ENCODE results near the gene ELFN1. TPM values are rescaled to one million over a fixed set of nuclear protein-coding genes. Genes with fewer than 3 reads are reported as not detected.
A peak's percentile ranks its signal among the peaks of the same experiment; 100 is the strongest.

The ELFN1 gene
- 13.7 TPM for polyA plus RNA-seq (2013, experiment 1 of 2; ENCODE audit: insufficient read length)
- polyA plus RNA-seq (2013, experiment 2 of 2; ENCODE audit: insufficient read length): 13.8 TPM

DNA sequence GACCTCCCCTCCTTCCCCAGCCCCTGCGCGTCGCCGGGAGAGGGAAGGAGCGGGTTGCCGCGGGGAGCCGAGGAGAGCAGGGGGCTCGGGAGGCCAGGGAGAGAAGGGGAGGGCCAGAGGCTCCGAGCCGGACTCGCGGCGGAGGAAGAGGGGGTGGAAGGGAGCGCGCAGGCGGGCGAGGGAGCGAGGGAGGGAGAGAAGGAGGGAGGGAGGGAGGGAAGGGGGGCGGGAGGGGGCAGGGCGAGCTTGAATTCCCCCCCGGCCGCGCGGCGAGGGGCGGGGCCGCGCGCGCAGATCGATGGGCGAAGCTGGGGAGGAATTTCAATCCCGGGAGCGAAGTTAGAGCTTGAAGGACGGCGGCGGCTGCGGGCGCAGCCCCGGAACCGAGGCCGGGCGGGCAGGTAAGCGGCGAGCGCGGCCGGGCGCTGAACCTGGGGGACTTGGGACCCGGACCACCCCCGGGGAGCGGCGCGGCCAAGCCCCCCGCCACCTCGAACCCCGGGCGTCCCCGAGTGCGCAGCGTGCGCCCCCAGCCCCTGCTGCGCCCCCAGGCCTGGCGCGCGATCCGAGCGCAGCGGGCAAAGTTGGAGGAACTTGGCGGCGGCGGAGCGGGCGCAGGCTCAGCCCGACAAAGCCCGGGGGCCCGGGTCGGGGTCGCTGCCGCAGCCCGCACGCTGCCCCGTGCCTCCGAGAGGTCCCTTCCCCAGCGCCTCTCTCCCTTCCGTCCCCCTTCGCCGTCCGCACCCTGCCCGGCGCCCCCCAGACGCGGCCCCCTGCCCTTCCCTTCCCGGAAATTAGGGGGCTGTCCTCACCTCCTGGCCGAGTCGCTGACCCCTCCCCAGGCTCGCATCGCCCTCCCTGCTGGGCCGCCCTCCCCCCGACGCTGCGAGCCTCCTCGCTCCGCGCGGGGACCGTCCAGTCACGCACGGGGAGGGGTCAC, at the start of gene ELFN1:
ELFN1 (plus strand) TSS at position 324 of the 940 bp plus-strand sequence. CDS start 74,320 bp downstream, outside the sequence.
- DNase-seq: peak; percentile 84

DNA sequence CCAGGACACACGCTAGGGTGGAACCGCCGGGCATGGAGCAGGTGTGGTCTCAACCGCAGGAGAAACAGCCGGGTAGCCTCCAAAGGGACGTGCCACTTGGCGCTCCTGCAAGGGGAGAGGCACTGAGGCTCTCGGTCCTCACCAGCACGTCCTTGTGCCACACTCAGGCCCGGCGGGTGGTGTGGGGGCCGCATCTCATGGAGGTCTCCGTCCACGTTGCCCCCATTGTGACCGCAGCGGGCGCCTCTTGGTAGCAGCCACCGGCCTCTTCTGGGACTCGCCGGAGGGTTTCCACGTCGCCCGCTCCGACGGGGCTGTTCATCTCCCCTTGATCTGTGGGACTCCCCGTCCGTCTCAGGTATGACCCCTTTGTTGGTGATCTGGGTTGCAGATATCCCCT, 49.2 kb upstream of the ELFN1 start:
- DNase-seq: no peak

DNA sequence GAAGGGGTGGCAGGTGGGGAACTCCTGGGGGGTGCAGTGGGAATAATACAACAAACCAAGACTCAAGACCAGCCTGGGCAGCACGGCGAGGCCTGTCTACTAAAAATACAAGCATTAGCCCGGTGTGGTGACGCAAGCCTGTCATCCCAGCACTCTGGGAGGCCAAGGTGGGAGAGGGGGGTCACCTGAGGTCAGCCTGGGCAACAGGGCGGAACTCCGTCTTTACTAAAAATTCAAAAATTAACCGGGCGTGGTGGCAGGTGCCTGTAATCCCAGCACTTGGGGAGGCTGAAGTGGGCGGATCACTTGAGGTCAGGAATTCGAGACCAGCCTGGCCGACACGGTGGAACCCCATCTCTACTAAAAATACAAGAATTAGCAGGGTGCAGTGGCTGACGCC, 48.4 kb upstream of the ELFN1 start:
- DNase-seq: no peak

DNA sequence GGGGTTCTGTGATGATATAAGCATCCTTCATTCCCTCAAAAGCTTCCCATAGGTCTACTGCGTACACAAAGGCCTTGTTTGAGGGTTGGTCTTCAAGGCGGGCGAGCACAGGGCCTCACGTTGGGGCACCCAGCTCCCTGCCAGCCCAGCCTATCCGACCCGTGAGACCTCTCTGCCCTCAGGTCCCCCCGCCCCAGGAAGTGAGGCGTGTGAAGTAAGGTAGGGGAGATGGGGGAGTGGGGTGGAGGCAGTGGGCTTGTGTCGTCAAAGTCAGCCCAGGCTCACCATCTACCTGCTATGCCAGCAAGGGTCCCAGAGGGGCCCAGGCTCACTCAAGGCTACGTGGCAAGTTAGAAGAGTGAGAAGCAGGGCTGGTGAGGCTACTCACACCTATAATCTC, 47.6 kb upstream of the ELFN1 start:
- DNase-seq: no peak

DNA sequence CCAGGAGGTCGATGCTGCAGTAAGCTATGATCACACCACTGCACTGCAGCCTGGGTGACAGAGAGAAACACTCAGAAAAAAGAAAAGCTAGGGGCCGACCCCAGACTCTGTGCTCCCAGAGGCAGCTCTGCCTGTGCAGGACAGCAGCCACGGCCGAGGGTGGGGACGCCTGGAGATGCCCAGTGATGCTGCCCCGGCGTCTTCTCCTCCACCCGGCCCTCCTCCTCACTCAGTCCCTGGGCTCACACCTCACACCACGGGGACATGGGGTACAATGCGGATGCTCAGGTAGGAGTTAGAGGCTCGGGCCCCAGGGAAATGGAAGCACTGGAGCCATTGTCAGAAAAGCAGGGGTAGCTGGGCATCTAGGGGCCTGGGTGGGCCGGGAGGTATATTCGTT, 46.3 kb upstream of the ELFN1 start:
- no peak for DNase-seq

DNA sequence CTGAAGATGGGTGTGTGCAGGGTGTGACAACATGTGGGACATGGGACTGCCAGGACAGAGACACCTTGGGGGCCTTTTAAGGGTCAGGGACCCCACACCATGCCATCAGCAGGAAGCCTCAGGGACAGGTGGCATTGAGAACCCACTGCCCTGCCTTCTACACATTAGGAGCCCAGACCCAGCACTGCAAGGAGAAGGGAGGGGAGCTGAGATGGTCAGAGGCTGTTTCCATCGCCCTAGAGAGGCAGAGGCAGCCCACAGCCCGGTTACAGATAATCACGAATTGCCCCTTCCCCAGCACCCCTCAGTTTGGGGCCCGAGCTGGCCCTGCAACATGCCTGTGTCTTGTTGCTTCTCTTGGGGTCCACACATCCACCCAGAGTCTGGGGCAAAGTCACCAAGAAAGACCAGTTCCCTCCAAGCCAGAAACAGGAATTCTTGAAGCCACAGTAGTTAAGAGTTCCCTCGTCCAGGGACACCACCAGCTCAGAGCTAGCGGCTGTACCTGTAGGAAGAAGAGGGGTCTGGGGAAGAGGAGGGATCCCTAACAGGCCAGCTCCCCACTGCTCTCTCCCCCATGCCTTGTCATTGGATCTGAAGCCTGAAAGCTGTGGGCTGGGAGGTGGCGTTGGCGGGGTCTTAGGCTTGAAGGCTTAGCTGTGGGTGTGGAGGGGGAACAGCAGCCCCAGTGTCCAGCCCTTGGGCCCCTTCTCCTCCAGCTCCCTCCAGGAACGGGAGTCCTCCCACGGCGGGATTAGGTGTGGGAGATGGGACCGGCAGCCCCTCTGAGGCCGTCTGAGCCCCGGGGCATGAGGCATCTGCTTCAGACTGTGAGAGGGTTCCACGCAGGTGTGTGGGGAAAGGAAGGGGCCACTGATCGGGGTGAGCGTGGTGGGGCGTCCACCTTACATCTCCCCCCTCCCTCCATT, 44.8 kb upstream of the ELFN1 start:
- DNase-seq: no peak

DNA sequence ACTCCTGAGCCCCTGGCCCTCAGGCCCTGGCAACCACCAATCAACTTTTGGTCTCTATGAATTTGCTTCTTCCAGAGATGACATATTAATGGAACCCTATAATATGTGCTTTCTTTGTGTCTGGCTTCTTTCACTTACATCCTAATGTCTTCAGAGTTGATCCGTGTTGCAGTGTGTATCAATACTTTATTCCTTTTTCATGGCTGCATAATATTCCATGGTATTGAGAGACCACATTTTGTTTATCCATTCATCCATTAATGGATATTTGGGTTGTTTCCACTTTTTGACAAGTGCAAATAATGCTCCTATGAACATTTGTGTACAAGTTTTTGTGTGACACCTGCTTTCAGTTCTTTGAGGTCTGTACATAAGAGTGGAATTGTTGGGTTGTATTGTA, 43.3 kb upstream of the ELFN1 start:
- no peak for DNase-seq

DNA sequence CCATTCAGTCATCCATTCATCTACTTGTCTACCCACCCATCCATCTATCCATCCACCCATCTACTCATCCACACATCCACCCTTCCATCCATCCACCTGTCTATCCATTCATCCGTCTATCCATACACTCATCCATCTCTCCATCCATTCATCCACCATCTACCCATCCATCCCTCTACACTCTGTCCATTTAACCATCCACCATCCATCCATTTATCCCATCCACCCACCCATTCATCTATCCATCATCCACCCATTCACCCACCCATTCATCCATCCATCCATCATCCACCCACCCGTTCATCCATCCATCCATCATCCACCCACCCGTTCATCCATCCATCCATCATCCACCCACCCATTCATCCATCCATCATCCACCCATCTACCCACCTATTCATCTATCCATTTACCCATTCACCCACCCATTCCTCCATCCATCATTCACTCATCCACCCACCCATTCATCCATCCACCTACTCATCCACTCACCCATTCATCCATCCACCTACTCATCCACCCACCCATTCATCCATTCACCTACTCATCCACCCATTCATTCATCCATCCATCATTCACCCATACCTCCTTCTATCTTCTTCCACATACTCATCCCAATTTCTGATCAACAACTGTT, 39.3 kb upstream of the ELFN1 start:
- DNase-seq: no peak

DNA sequence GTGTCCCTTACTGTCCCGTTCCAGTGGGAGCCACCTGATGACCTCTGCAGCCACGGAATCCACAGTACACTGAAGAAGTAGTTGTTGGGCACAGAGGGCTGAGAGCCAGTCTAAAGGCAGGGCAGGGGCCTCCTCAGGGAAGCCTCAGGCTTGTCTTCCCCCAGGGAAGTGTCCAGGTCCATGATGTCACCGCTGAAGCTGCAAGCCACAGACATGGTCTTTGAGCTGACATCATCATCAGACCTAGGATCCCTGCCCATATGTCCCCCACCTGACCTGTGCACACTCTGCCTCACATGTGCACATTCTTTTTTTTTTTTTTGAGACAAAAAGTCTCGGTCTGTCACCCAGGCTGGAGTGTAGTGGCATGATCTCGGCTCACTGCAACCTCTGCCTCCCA, 38.4 kb upstream of the ELFN1 start:
- no peak for DNase-seq

DNA sequence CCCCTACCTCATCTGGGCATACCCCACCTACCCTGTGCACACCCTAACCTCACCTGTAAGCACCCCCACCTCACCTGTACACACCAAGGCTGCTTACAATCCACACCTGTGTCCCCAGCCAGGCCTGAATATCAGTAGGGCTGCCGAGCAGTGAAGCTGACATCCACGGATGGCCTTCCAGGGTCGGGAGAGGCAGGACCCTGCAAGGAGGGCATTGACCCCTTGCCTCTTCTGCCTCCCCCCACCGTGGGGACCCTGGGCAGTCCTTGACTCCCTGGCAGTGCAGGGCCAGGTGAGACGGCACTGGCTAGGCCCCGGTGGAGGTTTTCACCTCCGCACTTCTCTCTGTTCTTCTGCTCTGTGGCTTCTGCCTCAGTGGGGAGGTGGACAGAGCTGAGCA, 37.6 kb upstream of the ELFN1 start:
- DNase-seq: no peak

DNA sequence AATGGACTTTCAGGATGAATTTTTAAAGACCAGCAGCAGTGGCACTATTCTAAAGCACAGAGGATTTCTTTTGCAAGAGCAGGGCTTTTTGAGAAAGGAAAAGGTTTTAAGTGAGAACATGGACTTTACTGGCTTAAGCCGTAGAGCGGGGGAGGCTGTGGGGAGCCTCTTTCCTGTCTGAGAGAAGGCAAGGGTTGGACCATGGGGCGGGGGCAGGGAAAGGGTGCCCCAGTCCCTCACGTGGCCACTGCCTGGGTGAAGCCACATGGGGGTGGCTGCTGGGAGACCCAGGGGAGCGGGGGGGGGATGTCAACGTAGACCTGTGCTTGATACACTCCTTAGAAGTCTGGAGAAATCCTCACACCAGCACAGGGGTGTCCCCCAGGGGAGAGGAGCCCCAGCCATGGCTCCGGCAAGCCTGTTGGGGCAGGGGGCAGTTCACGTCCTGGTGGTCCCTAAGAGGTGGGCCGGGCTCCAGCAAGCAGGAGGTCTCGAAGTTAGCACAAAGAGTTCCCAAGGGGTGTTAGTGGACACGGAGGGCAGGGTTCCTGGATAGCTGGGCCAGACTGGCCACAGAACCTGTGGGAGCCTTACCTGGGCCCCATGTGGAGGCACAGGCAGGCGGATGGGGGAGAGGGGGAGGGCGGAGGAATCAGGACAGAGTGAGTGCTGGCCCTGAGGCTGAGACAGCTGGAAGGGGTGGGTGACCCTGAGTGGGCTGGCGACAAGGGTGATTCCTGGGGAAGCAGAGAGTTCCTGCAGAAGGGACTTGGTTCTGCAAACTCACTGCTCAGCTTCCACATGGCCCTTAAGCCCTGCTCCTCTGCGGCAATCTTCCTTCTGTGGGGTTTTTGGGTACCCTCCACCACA, 36.9 kb upstream of the ELFN1 start:
- no peak for DNase-seq

DNA sequence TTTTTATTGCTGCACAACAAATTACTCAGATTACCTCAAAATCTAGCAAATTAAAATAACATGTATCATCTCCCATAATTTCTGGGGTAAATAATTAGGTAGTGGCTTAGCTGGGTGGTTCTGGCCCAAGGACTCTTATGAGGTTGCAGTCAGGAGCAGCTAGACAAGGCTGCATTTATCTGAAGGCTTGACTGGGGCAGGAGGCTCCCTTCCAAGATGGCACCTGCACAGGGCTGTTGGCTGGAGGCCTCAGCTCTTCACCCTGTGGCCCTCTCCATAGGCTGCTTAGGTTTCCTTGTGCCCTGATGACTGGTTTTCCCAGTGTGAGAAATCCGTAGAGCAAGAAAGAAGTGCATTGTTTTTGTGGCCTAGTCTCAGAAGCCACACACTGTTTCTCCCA, 34.7 kb upstream of the ELFN1 start:
- no peak for DNase-seq

DNA sequence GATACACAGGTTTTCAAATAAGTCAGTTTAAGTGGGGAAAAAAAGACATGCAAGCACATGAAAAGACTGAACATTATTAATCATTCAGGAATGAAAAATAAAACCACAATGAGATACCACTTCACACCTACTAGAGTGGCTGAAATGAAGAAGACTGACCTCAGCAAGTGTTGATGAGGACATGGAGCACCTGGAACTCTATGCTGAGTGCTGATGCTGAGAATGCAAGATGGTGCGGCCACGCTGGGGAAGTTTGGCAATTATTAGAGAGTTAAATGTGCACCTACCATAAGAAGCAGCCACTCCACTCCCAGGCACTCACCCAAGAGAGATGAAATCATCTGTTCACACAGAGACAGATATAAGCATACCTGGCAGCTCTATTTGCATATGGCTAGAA, 32.9 kb upstream of the ELFN1 start:
- DNase-seq: no peak

DNA sequence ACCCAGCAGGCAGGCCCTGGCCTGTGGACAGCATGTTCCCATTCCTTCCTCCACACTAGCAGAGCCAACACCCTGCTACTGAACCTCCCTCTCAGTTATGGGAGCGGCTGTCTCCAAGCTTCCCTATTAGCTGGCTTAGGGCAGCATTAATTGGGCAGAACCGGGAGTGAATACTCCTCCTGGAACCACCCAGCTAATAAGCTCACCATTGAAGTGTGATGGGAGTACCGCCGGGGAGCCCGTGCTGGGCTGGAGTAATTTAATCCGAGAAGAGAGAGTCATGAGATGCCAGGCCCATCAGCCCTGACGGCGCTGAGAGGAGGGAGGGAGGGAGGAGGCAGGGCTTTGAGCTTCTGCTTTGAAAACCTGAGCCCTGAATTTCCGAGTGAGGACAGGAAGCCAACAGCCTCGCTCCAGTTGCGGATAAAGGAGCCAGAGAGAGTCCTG, 31.8 kb upstream of the ELFN1 start:
- no peak for DNase-seq

DNA sequence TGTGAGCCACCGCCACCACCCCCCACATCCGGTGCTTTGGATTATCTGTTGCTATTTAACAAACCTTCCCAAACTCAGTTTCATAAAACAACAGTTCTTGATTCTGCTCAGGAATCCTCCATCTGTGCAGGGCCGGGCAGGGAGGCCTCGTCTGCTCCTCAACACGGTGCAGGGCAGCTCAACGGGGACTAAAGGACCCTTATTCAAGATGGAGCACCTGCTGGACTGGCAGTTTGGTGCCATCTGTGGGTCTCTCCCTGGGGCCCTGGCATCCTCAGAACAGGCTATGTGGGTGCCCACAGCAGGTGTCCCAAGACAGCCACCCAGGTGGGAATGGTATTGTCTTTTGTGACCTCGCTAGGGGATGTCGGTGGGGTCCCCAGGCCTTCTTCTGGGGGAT, 31.0 kb upstream of the ELFN1 start:
- DNase-seq: no peak

DNA sequence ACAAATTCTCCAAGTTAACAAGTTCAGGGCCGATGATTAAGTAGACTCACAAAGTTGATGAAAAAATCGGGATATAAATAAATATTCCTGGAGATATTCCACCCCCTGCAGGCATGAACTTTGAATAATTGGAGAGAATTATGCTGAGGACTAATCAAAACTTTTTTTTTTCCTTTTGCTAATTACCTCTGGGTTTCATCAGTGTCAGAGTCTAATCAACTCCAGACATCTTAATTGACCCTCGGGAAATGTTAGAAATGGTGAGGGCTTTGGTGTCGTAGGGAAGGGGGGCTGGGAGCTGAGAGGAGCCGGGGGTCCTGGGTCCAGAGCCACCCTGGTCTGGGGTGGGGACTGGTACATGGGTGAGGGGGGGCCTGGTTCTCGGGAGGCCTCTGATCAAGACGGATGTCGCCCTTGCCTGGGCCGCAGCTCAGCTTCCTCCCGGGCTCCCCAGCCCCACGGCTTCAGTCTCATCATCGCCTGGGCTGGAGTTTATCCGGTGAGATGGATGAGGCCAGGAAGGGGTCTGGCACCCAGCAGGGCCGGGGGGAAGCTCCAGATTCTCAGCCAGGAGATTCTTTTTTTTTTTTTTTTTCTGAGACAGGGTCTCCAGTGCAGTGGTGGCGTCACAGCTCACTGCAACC, 30.4 kb upstream of the ELFN1 start:
- DNase-seq: no peak

DNA sequence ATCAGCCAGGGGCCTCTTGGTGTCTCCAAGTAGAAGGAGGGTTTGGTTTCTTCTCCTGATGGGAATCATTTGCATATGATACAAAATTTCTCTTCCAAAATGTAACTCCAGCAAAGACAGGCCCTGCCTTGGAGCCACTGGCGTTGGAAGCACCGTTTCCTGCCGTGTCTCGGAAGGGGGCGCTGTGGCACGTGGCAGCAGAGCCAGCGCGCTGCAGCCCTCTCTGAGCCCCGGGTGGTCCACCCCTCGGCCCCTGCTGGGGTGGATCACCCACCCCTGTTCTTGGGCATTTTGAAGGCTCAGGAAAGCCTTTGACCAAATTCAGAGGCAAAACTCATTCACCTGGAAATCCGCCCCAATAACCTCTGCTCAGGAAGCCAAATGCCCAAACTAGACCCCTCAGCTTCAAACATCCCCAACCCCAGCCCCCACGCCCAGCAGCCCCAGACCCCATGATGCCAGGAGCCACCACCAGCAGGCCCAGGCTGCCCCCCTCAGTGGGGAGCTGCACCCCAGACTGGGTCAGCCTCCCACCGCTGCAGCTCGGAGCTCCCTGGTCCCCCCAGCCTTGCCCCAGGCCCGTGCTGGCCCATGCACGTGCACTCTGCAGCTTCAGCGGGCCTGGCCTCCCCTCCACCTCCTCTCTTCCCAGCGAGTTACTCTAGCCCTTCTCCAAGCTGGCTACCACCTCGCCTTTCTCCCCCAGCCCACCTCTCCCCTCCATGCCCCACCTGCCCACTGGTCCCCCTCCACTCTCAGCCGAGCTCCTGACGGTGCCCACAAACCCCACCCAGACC, 29.5 kb upstream of the ELFN1 start:
- DNase-seq: no peak

DNA sequence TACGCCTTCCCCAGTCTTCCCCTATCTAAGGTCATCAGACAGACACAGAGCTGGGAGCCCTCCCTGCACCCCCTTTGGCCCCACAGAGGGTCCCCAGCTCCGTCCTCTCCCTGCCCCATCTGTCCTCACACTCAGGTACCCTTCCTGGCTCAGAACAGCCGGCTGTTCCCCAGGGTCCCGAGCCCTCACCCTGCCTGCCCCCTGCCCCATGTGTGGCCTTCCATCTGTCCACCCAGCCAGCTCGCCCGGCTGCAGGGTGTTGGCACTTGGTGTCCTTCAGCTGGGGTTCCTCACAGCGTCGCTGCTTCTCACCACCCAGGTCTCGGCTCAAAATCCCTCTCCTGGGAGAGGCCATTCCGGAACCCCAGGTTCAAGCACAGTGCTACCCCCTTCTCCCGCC, 28.9 kb upstream of the ELFN1 start:
- no peak for DNase-seq

DNA sequence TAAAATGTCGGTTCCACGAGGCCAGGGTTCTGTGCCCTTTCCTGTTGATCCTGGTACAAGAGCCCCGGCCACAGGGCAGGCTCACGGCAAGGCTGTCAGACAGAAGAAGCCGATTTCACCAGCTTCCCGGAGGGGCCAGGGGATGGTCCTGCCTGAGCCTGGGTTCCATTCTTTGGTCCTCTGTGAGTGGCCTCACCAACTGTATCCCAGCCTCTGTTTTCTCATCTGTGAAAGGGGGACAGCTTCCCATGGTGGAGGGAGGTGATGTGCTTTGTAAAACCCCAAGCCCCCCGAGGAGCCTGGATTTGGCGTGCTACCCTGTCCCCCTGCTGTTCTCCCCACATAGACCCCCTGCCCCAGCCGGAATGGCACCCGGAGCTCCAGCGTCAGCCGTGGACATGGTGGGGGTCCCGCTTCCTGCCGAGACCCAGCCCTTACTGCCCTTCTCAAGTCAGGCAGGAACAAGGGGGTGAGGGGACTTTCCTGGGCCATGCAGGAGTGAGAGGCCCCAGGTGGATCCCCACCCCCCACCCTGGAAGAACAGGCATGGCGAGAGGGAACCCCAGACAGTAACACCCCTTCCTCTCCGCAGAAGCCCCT, 28.3 kb upstream of the ELFN1 start:
- no peak for DNase-seq

DNA sequence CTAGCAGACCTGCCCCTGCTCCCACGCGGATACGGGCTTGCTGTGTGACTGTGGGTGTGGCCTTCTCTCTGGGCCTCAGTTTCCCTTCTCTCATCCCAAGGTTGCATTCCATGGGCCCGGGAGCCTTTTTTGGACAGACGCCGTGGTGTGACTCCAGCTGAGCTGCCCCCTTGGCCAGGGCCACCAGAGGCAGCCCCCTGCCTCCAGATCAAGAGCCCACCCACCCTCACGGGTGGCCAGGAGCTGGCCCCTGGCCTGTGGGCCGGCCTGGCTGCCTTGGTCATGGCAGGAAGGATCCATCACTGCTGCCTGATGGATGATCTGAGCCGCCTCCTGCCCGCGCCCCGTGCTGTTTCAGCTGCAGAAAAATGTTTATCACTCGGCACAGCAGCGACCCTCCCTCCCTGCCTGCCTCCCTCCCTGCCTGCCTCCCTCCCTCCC, 27.8 kb upstream of the ELFN1 start:
- DNase-seq: no peak

Data from fibroblast of skin of abdomen (primary cell).